ENCODE data around the gene NXF3. TPM values are rescaled to one million over a fixed set of nuclear protein-coding genes. Genes with fewer than 3 reads are reported as not detected.
"Not testable (repeated sequence)": the region's sequence is repeated elsewhere in the genome, so short reads cannot be mapped to it uniquely, and the experiment has no call there.

The NXF3 gene, protein sequence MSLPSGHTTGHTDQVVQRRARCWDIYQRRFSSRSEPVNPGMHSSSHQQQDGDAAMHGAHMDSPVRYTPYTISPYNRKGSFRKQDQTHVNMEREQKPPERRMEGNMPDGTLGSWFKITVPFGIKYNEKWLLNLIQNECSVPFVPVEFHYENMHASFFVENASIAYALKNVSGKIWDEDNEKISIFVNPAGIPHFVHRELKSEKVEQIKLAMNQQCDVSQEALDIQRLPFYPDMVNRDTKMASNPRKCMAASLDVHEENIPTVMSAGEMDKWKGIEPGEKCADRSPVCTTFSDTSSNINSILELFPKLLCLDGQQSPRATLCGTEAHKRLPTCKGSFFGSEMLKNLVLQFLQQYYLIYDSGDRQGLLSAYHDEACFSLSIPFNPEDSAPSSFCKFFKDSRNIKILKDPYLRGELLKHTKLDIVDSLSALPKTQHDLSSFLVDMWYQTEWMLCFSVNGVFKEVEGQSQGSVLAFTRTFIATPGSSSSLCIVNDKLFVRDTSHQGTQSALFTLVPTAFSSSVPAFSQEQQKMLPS
- under 1 TPM in 2 of 4 donors, not detected in 2; 0.11 to 0.91 TPM for total RNA-seq

DNA sequence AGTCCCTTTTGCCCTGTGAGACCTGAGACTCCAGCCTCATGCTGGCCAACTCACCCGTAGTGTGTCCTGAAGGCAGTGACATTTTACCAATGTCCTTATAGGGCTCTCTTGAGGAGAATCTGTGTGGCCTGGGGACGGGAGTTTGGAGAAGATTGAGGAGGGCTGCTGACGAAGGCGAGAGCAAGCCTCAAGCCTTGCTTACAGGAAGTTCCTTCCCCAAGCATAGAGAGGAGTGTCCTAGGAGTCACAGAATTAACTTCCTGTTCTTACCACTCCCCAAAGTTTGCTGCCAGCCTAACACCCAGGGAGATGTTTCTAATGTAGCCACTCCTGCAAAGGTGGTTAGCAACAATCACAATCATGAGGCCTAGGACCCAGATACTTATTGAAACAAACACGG lies at the start of gene NXF3:
TSS of gene NXF3 (minus strand) at position 202 of the 400 bp plus-strand sequence. CDS start at position 82, 120 bp downstream.
- H3K4me3 ChIP-seq, result no peak within 1 kb of the TSS
- TF ChIP-seq CTCF (IDR thresholded peaks at IDR 0.05), result no peak
- no peak for TF ChIP-seq POLR2A (IDR thresholded peaks at IDR 0.05; ENCODE audit: low read depth)
- no peak for TF ChIP-seq EP300 (IDR thresholded peaks at IDR 0.05)
- TF ChIP-seq POLR2AphosphoS5 (IDR thresholded peaks at IDR 0.05), result no peak
- DNase-seq (ENCODE audit: extremely low spot score), result no peak
- H3K27ac ChIP-seq (replicated peaks in 1 of 4), result no peak within 1 kb of the TSS
- H3K36me3 ChIP-seq, result no peaks in the 10 kb centered on the region
- 75% methylated on average over 5 of the region's 5 CpGs for WGBS
- H3K27me3 ChIP-seq, result no peaks in the 10 kb centered on the region
- H3K4me1 ChIP-seq, result no peaks in the 10 kb centered on the region
- intact Hi-C loops (cut with DNase I), result no loop called here
- H3K9me3 ChIP-seq, result no peaks in the 10 kb centered on the region

- H3K27me3 ChIP-seq; H3K4me1 ChIP-seq; H3K27ac ChIP-seq (replicated peaks in 1 of 4); H3K9me3 ChIP-seq; DNase-seq (ENCODE audit: extremely low spot score); intact Hi-C loops (cut with DNase I); H3K36me3 ChIP-seq; H3K4me3 ChIP-seq: not testable (repeated sequence)
- 78% methylated on average over 1 of the region's 2 CpGs for WGBS
Measured at GRCh38 chrX:103136528-103136927, 43.6 kb upstream of the NXF3 start.

DNA sequence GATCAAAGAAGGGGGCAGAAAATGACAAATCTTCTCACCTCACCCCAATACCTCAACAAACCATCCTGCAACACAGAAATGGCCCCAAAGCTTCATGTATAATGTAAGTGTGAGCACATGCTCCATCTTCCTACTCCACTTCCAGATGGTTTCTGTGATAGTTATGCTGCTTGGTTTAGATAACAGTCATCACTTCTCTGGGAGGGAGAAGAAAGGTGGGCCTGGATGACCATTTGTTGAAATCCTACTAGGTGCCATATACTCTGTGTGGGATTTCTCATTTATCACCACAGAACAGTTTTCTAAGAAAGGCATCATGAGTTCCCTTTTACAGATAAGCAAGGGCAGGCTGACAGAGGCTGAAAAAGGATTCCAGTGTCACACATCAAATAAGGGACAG lies 31.3 kb upstream of the NXF3 start:
- no peak for DNase-seq (ENCODE audit: extremely low spot score)
- Histone ChIP-seq H3K9me3 (no peaks in the 10 kb centered on the region), H3K4me1 (no peaks in the 10 kb centered on the region), H3K27me3 (no peaks in the 10 kb centered on the region), H3K36me3 (no peaks in the 10 kb centered on the region), H3K4me3 (no peak overlapping the region), H3K27ac (replicated peaks in 1 of 4) (no peak overlapping the region)
- intact Hi-C loops (cut with DNase I), result no loop called here
- TF ChIP-seq POLR2AphosphoS5 (IDR thresholded peaks at IDR 0.05) (no peak), EP300 (IDR thresholded peaks at IDR 0.05) (no peak), POLR2A (IDR thresholded peaks at IDR 0.05; ENCODE audit: low read depth) (no peak), CTCF (IDR thresholded peaks at IDR 0.05) (no peak)

DNA sequence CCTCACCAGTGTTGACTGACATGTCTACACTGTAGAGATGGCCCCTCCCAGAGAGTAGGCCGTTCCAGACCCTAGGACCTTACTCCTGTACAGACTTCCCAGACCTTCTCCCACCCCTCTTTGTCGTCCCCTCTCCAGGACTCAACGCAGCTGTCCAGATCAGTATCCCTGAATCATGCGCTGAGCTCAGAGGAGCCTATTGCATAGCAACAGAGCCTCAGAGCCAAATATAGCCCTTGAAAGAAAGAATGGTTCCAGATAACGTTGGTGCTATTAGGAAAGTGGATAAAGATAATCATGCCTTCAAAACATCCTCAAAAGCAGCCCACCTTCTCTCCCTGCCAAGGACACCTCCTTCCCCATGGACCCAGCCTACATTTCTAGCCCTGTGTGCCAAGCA lies 27.8 kb upstream of the NXF3 start:
- no peaks in the 10 kb centered on the region for H3K4me1 ChIP-seq
- no peaks in the 10 kb centered on the region for H3K27me3 ChIP-seq
- 74% methylated on average over 5 of the region's 5 CpGs for WGBS
- DNase-seq (ENCODE audit: extremely low spot score), result no peak
- no peak overlapping the region for H3K4me3 ChIP-seq
- H3K36me3 ChIP-seq, result no peaks in the 10 kb centered on the region
- no peak overlapping the region for H3K27ac ChIP-seq (replicated peaks in 1 of 4)
- intact Hi-C loops (cut with DNase I), result no loop called here
- no peak for TF ChIP-seq EP300 (IDR thresholded peaks at IDR 0.05)
- TF ChIP-seq CTCF (IDR thresholded peaks at IDR 0.05), result no peak
- no peak for TF ChIP-seq POLR2A (IDR thresholded peaks at IDR 0.05; ENCODE audit: low read depth)
- no peak for TF ChIP-seq POLR2AphosphoS5 (IDR thresholded peaks at IDR 0.05)
- H3K9me3 ChIP-seq, result no peaks in the 10 kb centered on the region

DNA sequence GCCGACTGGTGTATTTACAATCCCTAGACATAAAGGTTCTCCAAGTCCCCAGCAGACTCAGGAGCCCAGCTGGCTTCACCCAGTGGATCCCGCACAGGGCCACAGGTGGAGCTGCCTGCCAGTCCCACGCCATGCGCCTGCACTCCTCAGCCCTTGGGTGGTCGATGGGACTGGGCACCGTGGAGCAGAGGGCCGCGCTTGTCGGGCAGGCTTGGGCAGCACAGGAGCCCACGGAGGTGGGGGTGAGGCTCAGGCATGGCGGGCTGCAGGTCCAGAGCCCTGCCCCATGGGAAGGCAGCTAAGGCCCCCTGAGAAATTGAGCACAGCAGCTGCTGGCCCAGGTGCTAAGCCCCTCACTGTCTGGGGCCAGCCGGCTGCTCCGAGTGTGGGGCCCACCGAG lies 24.0 kb upstream of the NXF3 start:
- H3K36me3 ChIP-seq; DNase-seq (ENCODE audit: extremely low spot score); H3K4me3 ChIP-seq; H3K9me3 ChIP-seq; intact Hi-C loops (cut with DNase I); H3K27me3 ChIP-seq; H3K27ac ChIP-seq (replicated peaks in 1 of 4); H3K4me1 ChIP-seq: not testable (repeated sequence)
- WGBS, result 100% methylated on average over 1 of the region's 14 CpGs

DNA sequence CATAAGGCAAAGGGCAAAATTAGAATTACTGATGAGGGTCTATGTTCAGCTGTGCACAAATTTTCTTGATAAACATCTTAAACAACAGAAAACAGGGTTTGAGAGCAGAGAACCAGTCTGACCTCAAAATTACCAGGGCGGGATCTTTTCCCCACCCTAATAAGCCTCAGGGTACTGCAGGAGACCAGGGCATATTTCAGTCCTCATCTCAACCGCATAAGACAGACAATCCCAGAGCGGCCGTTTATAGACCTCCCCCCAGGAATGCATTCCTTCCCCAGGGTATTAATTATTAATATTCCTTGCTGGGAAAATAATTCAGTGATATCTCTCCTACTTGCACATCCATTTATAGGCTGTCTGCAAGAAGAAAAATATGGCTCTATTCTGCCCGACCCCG lies 16.6 kb upstream of the NXF3 start:
- H3K27ac ChIP-seq (replicated peaks in 1 of 4); H3K4me3 ChIP-seq; H3K36me3 ChIP-seq; H3K4me1 ChIP-seq; intact Hi-C loops (cut with DNase I); H3K27me3 ChIP-seq; DNase-seq (ENCODE audit: extremely low spot score): not testable (repeated sequence)
- 83% methylated on average over 6 of the region's 6 CpGs for WGBS
- peaks cover 0 to 14% (median 0%) of the 10 kb centered on the region in 4 donors for H3K9me3 ChIP-seq

Data from esophagus muscularis mucosa (tissue), 4 donors.